Loucy (cell line): ENCODE measurements around the gene CDC20B.

Experiments
- EZH2phosphoT487 ChIP-seq: fragments of 200-600 bp; IDR thresholded peaks from 2 replicates; pipeline ENCODE4 v1.6.1; 2018; ENCODE audit warnings: antibody characterized with exemption, mild to moderate bottlenecking, moderate library complexity, borderline replicate concordance
- TF ChIP-seq, protein P1 (sequence below): fragments of 200-600 bp; sonication (generic); conservative IDR thresholded peaks from 2 replicates; pipeline ENCODE4 v1.5.1; 2014; ENCODE audit warnings: mild to moderate bottlenecking, antibody characterized with exemption, low read length

GRCh38 chr5:55141945-55142690 lies 30.9 kb downstream of the CDC20B start:
- TF ChIP-seq, protein P1, sequence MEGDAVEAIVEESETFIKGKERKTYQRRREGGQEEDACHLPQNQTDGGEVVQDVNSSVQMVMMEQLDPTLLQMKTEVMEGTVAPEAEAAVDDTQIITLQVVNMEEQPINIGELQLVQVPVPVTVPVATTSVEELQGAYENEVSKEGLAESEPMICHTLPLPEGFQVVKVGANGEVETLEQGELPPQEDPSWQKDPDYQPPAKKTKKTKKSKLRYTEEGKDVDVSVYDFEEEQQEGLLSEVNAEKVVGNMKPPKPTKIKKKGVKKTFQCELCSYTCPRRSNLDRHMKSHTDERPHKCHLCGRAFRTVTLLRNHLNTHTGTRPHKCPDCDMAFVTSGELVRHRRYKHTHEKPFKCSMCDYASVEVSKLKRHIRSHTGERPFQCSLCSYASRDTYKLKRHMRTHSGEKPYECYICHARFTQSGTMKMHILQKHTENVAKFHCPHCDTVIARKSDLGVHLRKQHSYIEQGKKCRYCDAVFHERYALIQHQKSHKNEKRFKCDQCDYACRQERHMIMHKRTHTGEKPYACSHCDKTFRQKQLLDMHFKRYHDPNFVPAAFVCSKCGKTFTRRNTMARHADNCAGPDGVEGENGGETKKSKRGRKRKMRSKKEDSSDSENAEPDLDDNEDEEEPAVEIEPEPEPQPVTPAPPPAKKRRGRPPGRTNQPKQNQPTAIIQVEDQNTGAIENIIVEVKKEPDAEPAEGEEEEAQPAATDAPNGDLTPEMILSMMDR: peak; percentile 54
- no peak for TF ChIP-seq EZH2phosphoT487
